ENCODE measurements around the gene MED13L. TPM values are rescaled to one million over a fixed set of nuclear protein-coding genes. Genes with fewer than 3 reads are reported as not detected.
A peak's percentile ranks its signal among the peaks of the same experiment; 100 is the strongest.

The MED13L gene
- total and polyA plus RNA-seq, 9 donors = 47.8 to 198 (median 156) TPM

DNA sequence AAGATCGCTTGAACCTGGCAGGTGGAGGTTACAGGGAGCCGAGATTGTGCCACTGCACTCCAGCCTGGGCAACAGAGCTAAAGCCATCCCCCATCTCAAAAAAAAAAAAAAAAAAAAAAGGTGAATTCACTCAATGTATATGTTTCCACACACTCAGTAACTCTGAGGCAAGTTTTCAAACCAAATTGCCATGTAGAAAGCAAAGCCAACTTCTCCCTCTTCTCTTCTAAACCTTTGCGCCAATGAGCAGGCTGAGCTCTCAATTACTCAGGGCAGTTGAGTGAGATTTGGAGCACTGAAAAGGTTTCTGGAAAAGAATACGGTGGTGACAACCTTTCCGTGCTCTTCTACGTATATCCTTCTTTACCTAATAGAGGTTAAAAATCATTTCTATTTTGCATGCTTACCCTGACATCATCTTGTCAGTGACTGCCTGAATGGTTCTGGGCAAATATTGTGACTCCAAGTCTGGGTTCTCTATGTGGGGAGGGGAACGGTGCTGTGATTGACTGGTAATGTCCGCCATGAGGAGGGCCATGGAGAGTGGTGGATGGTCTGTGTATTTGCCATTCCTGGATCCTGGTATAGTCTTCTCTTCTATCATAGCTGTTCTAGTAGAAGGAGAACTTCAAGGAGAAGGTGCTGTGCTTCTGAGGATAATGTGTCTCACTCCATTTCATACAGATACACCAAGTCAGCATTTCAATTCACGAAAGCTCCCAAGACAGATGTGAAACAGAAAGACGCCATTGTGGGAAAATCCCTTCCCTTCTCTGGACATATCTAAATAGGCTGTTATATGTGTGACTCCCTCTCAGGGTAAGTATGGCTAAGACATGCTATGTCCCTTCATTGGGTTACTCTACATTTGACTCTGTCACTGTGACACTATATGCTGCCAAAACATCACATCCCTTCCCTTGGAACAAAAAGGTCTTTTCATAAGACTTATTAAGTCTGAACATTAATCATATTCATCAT lies 46.2 kb upstream of the MED13L start:
- H3K4me1 ChIP-seq (ENCODE audit: insufficient read depth) = peaks cover 12% of the 10 kb centered on the region
- no peak overlapping the region for H3K4me3 ChIP-seq
- no peaks in the 10 kb centered on the region for H3K27me3 ChIP-seq
- TF ChIP-seq CTCF (IDR thresholded peaks at IDR 0.05) = no peak
- no peak for DNase-seq
- no peaks in the 10 kb centered on the region for H3K36me3 ChIP-seq
- H3K9me3 ChIP-seq = no peaks in the 10 kb centered on the region
- H3K27ac ChIP-seq = no peak overlapping the region
- 92 to 93% (median 93%) methylated on average over 10 of the region's 10 CpGs for WGBS, 3 donors
- intact Hi-C loops (cut with DNase I) = no loop called here

DNA sequence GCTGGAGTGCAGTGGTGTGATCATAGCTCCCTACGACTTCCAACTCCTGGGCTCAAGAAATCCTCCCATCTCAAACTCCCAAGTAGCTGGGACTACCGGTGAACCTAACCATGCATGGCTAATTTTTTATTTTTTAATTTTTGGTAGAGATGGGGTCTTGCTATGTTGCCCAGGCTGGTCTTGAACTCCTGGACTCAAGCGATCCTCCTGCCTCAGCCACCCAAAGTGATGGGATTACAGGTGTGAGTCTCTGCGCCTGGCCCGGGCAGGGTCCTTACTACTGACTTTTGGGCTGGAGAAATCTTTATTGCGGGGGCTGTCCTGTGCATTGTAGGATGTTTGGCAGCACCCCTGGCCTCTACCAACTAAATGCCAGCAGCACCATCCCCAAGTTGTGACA lies 44.4 kb upstream of the MED13L start:
- intact Hi-C loops (cut with DNase I) = no loop called here
- Histone ChIP-seq H3K9me3 (no peaks in the 10 kb centered on the region), H3K27me3 (no peaks in the 10 kb centered on the region), H3K27ac (no peak overlapping the region), H3K36me3 (no peaks in the 10 kb centered on the region), H3K4me3 (no peak overlapping the region), H3K4me1 (ENCODE audit: insufficient read depth) (peaks cover 12% of the 10 kb centered on the region)
- TF ChIP-seq EP300 (IDR thresholded peaks at IDR 0.05) = no peak
- TF ChIP-seq POLR2A (IDR thresholded peaks at IDR 0.05) = no peak
- no peak for TF ChIP-seq CTCF (IDR thresholded peaks at IDR 0.05)
- 89 to 93% (median 89%) methylated on average over 6 of the region's 6 CpGs for WGBS, 3 donors
- no peak for DNase-seq

- intact Hi-C loops (cut with DNase I) = no loop called here
- Histone ChIP-seq H3K9me3 (no peaks in the 10 kb centered on the region), H3K4me3 (no peak overlapping the region), H3K4me1 (ENCODE audit: insufficient read depth) (peaks cover 12% of the 10 kb centered on the region), H3K27ac (peak overlapping the region in 1 of 2 donors; percentile 30), H3K36me3 (no peaks in the 10 kb centered on the region), H3K27me3 (no peaks in the 10 kb centered on the region)
- 44 to 54% (median 48%) methylated on average over 2 of the region's 2 CpGs for WGBS, 3 donors
- DNase-seq = no peak
- TF ChIP-seq CTCF (IDR thresholded peaks at IDR 0.05) (no peak), POLR2A (IDR thresholded peaks at IDR 0.05) (no peak), EP300 (IDR thresholded peaks at IDR 0.05) (no peak)
These were observed 43.3 kb upstream of the MED13L start for GRCh38 chr12:116320791-116321217.

DNA sequence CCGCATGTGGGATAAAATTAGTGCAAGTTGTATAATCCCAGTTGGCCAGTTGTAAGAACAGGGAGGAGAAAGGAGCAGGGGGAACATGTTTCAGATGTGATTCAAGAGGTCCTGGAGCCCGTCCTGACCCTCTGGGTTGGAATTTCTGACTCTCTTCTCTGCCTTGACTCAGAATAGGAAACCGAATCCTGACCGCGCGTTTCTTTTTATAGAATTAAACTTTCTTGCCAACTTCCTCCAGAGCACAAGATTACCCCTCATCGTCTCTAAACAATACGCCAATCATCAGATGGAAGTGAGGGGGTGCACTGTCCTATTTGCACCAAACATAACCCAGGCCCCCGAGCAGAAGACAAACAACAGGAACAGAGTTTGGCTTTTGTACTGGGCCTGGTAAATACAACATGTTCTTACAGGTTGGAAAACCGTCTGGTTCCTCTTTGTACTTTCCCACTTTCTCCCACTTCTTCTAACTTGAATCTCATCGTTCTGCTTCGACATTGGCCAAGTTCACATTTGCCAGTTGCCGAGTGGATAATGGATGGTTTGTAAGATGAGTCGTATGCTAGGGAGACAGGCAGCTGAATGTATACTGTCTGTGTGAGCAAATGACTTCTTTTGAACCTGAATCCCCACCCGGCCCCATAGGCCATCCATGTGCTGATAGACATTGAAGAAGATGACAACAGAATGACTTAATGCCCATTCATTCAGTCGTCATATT lies 42.6 kb upstream of the MED13L start:
- intact Hi-C loops (cut with DNase I) = no loop called here
- no peak overlapping the region for H3K4me3 ChIP-seq
- WGBS, 3 donors = 12 to 20% (median 18%) methylated on average over 16 of the region's 16 CpGs
- H3K27ac ChIP-seq = peak overlapping the region; percentile 30 to 64
- H3K4me1 ChIP-seq (ENCODE audit: insufficient read depth) = peaks cover 12% of the 10 kb centered on the region
- TF ChIP-seq CTCF (IDR thresholded peaks at IDR 0.05) (no peak), POLR2A (IDR thresholded peaks at IDR 0.05) (no peak), EP300 (IDR thresholded peaks at IDR 0.05) (no peak)
- H3K36me3 ChIP-seq = no peaks in the 10 kb centered on the region
- peak; percentile 63 to 83 (median 72) for DNase-seq
- no peaks in the 10 kb centered on the region for H3K27me3 ChIP-seq
- no peaks in the 10 kb centered on the region for H3K9me3 ChIP-seq
